Activated CD4-positive, alpha-beta T cell treated with anti-CD3 and anti-CD28 coated beads for 36 hours (primary cell): ENCODE data around the gene NEK1. TPM values are rescaled to one million over a fixed set of nuclear protein-coding genes. Genes with fewer than 3 reads are reported as not detected.

Source experiments
- ATAC-seq: fragments of 200-7000 bp; cut with Tn5 transposase; one replicate; pipeline ENCODE4 v1.10.0; 2021; ENCODE audit warnings: mild to moderate bottlenecking, moderate library complexity
- CTCF ChIA-PET: fragments of 350-600 bp; sonication (Branson Sonifier 250); formaldehyde crosslinking; loops from one replicate; lab custom pipeline; 2021; ENCODE audit warnings: antibody characterized with exemption; lab: Charles Lee
- POLR2A ChIA-PET: fragments of 350-600 bp; sonication (Branson Sonifier 250); formaldehyde crosslinking; loops from one replicate; lab custom pipeline; 2021; ENCODE audit warnings: antibody characterized with exemption, inconsistent platforms; lab: Charles Lee
- DNase-seq: peaks from one replicate; pipeline ENCODE4 v3.0.0-alpha.2; 2020
- H3K27ac Mint-ChIP-seq: one replicate; pipeline ENCODE4 v1.8.0; 2021; ENCODE audit warnings: mixed read lengths
- H3K27me3 Mint-ChIP-seq: one replicate; pipeline ENCODE4 v1.8.0; 2021; ENCODE audit warnings: mixed read lengths
- H3K36me3 Mint-ChIP-seq: one replicate; pipeline ENCODE4 v1.8.0; 2021; ENCODE audit warnings: low read depth, mixed read lengths
- H3K4me1 Mint-ChIP-seq: one replicate; pipeline ENCODE4 v1.8.0; 2021; ENCODE audit warnings: mixed read lengths
- H3K4me3 Mint-ChIP-seq: one replicate; pipeline ENCODE4 v1.8.0; 2021; ENCODE audit warnings: mild to moderate bottlenecking, moderate library complexity, mixed read lengths
- H3K9me3 Mint-ChIP-seq: one replicate; pipeline ENCODE4 v1.8.0; 2021; ENCODE audit warnings: low read depth, mixed read lengths
- intact Hi-C, 2 experiments: fragments of 100-400 bp; cut with DNase I in 1 of 2; cut with micrococcal nuclease in 1 of 2; formaldehyde crosslinking; loops; one replicate each; pipeline versions ENCODE4 v1.14.2 to v1.15.1; 2022 to 2024; cut with DNase I, micrococcal nuclease
- total RNA-seq, 2 experiments: library from RNA; stranded (reverse); gene quantifications; one replicate each; pipeline ENCODE4 v1.2.3, GENCODE V29; 2021

NEK1 gene
- total RNA-seq, 2 experiments from 2014 or later, result 9.5 to 12.2 TPM

DNA sequence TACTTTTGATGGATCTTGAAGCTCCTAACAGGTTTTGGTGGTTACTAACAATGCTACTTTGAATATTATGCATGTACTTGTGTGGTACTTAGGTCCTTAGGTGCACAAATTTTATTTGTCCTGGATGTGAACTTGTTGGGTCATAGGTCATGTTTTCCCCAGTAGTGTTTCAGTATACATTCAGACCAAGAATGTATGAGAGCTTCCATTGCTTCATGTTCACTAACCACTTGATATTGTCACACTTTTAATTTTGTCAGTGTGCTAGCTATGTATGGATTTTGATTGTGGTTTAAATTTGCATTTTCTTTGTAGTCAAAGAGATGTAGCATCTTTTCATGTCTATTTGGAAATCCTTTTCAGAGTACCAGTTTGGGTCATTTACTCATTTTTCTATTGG lies 40.2 kb upstream of the NEK1 start:
- intact Hi-C loops, result loop anchor here in 1 of 2 experiments (2.0 kb wide), 1 partner anchor 26 kb away; no protein-coding TSS in a partner anchor
- Mint-ChIP-seq H3K27me3 (no peaks in the 10 kb centered on the region), H3K4me3 (no peak overlapping the region), H3K9me3 (no peaks in the 10 kb centered on the region), H3K4me1 (peaks cover 19% of the 10 kb centered on the region), H3K27ac (no peak overlapping the region), H3K36me3 (peaks cover 14% of the 10 kb centered on the region)
- ChIA-PET POLR2A (no interaction called here), CTCF (interaction anchor here (1.2 to 1.8 kb wide), 2 partner anchors 9 to 17 kb away, joined by 3 to 6 read pairs; no protein-coding TSS in a partner anchor)
- DNase-seq, result no peak
- peak; percentile 74 for ATAC-seq

DNA sequence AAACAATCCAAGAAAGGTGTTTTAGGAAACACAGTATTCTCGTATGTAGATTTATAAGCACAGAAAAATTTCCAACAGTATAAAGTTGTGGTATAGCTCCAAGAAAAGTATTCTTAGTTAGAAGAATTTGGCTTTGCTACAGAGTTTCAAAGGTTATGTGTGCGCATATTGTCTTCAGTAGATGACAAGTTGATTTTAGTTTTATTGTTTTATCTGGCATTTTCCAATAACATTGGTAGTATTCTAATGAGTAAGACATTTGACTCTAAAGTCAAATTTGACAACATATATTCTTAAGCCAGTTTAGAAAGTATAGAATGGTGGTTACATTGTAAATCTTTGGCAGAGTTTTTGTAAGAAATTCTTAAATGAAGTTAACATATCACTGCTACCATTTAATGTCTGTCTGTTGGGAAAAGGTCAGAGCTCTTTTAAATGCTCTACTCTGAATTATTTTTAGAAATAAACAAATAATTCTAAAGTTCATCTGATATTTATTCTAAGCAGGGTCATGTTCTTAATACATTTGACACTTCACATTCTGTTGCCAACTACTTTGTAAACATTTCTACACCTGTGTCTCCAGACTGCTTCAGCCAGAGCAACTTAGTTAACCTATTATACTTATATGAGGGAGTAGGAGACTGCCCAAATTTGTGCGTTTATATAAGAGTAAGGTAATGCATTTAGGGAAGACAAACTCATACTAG lies 38.0 kb upstream of the NEK1 start:
- DNase-seq, result no peak
- POLR2A ChIA-PET, result no interaction called here
- no peak for ATAC-seq
- no peak overlapping the region for H3K4me3 Mint-ChIP-seq
- H3K4me1 Mint-ChIP-seq, result peaks cover 19% of the 10 kb centered on the region
- no peaks in the 10 kb centered on the region for H3K27me3 Mint-ChIP-seq
- peaks cover 13% of the 10 kb centered on the region for H3K36me3 Mint-ChIP-seq
- H3K9me3 Mint-ChIP-seq, result no peaks in the 10 kb centered on the region
- intact Hi-C loops, result no loop called here
- H3K27ac Mint-ChIP-seq, result no peak overlapping the region
- CTCF ChIA-PET, result interaction anchor here (0.7 to 1.3 kb wide), 3 partner anchors 9 to 368 kb away, joined by 3 to 4 read pairs (median 3); partner anchors contain the start of gene CLCN3

DNA sequence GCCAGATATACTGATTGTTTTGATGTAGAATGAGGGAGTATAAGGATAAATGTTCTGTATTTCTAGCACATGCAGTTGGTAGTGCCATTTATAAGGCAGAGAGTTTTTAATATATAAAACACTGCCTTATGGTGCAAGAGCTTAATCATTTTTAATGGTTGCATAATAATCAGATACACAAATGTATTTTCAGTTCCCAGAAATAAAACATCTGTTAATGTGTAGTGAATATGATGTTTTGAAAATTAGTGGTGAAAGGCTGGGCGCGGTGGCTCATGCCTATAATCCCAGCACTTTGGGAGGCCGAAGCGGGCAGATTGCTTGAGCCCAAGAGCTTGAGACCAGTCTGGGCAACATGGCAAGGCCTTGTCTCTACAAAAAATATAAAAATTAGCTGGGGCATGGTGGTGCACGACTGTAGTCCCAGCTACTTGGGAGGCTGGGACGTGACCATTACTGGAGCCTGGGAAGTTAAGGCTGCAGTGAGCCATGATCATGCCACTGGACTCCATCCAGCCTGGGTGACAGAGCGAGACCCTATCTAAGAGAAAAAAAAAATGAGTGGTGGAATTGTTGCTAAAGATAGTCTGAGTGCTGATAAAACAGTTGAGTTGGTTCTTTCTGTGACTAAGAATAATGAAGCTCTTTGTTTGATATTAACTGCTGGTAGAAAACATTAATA lies 37.3 kb upstream of the NEK1 start:
- no peak for ATAC-seq
- Mint-ChIP-seq H3K36me3 (peaks cover 12% of the 10 kb centered on the region), H3K4me1 (peaks cover 19% of the 10 kb centered on the region), H3K27ac (no peak overlapping the region), H3K9me3 (no peaks in the 10 kb centered on the region), H3K4me3 (no peak overlapping the region), H3K27me3 (no peaks in the 10 kb centered on the region)
- DNase-seq, result no peak
- CTCF ChIA-PET, result interaction anchor here (0.7 to 1.3 kb wide), 3 partner anchors 8 to 368 kb away, joined by 3 to 4 read pairs (median 3); partner anchors contain the start of gene CLCN3
- intact Hi-C loops, result no loop called here
- POLR2A ChIA-PET, result no interaction called here

GRCh38 chr4:169645627-169646026 lies 33.2 kb upstream of the NEK1 start:
- peaks cover under 1% of the 10 kb centered on the region for H3K4me1 Mint-ChIP-seq
- no peaks in the 10 kb centered on the region for H3K27me3 Mint-ChIP-seq
- no peak overlapping the region for H3K27ac Mint-ChIP-seq
- no peak overlapping the region for H3K4me3 Mint-ChIP-seq
- ChIA-PET POLR2A (no interaction called here), CTCF (interaction anchor here (1.0 kb wide), 1 partner anchor 40 kb away, joined by 3 read pairs; no protein-coding TSS in a partner anchor)
- peaks cover 16% of the 10 kb centered on the region for H3K36me3 Mint-ChIP-seq
- no peaks in the 10 kb centered on the region for H3K9me3 Mint-ChIP-seq
- DNase-seq (no peak), ATAC-seq (no peak)
- intact Hi-C loops, result no loop called here

DNA sequence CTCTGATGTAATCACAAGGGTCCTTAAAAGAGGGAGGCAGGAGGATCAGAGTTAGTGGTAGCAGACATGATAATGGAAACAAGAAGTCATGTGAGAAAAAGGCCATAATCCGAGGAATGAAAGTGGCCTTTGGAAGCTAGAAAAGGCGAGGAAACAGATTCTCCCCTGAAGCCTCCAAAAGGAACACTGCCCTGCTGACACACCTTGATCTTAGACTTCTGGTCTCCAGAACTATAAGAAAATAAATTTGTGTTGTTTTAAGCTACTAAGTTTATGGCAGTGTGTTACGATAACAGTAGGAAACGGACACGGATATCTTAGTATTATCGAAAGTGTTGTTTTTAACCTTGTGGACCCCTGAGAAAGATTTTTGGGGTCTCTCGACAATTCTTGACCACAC lies 32.4 kb upstream of the NEK1 start:
- H3K4me3 Mint-ChIP-seq, result no peak overlapping the region
- POLR2A ChIA-PET, result interaction anchor here (0.6 kb wide), 1 partner anchor 23 kb away, joined by 3 read pairs; no protein-coding TSS in a partner anchor
- H3K27ac Mint-ChIP-seq, result no peak overlapping the region
- H3K27me3 Mint-ChIP-seq, result no peaks in the 10 kb centered on the region
- ATAC-seq (no peak), DNase-seq (no peak)
- no peaks in the 10 kb centered on the region for H3K9me3 Mint-ChIP-seq
- no peaks in the 10 kb centered on the region for H3K4me1 Mint-ChIP-seq
- intact Hi-C loops, result no loop called here
- CTCF ChIA-PET, result interaction anchor here (1.0 kb wide), 1 partner anchor 39 kb away, joined by 3 read pairs; no protein-coding TSS in a partner anchor
- peaks cover 19% of the 10 kb centered on the region for H3K36me3 Mint-ChIP-seq

DNA sequence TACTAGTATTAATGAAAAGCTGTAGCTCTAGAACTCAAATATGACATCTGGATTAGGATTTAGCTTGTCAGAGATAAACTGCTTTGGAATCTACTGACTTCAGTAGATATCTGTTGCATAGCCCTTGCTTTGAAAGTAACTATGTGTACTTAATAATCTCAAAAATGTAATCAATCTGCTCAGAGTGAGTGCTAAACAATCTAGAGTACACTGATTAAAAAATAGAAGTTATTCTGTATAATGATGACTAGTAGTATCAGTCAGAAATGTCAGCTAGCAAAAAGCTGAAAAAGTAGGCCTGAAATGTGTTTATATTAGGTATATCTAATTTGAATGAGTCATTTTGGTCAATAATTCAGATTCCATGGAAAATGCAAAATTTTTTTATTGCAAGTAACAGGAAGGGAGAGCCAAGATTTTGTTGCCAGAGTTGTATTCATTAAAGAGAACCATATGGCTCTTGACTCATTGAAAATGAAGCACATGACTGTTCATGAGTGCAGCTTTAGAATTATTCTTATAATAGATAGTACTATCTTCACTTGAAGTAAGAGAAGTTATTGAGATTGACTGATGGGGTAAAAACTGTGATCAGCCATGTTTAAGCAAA lies 28.0 kb upstream of the NEK1 start:
- POLR2A ChIA-PET, result no interaction called here
- H3K9me3 Mint-ChIP-seq, result no peaks in the 10 kb centered on the region
- H3K36me3 Mint-ChIP-seq, result peaks cover 27% of the 10 kb centered on the region
- CTCF ChIA-PET, result interaction anchor here (1.0 kb wide), 1 partner anchor 15 kb away, joined by 4 read pairs; no protein-coding TSS in a partner anchor
- intact Hi-C loops, result no loop called here
- DNase-seq (no peak), ATAC-seq (no peak)
- H3K4me3 Mint-ChIP-seq, result no peak overlapping the region
- no peak overlapping the region for H3K27ac Mint-ChIP-seq
- H3K27me3 Mint-ChIP-seq, result no peaks in the 10 kb centered on the region
- no peaks in the 10 kb centered on the region for H3K4me1 Mint-ChIP-seq

- no peak for DNase-seq
- ChIA-PET CTCF (interaction anchor here (0.6 kb wide), 1 partner anchor 17 kb away, joined by 3 read pairs; no protein-coding TSS in a partner anchor), POLR2A (no interaction called here)
- Mint-ChIP-seq H3K4me1 (peaks cover 10% of the 10 kb centered on the region), H3K27me3 (no peaks in the 10 kb centered on the region), H3K36me3 (peaks cover 21% of the 10 kb centered on the region), H3K9me3 (no peaks in the 10 kb centered on the region), H3K27ac (no peak overlapping the region), H3K4me3 (no peak overlapping the region)
- ATAC-seq, result no peak
- intact Hi-C loops, result no loop called here
These were observed 22.6 kb upstream of the NEK1 start for GRCh38 chr4:169634975-169635374.

DNA sequence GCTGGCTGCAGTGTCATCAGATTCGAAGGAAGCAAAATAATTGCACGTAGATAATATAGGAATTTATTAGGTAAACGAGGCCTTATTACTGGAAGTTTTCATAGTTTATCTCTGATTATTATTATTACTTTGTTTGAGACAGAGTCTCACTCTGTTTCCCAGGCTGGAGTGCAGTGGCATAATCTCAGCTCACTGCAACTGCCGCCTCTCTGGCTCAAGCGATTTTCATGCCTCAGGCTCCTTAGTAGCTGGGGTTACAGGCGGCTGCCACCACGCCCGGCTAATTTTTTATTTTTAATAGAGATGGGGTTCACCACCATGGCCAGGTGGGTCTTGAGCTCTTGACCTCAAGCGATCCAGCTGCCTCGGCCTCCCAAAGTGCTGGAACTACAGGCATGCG lies 20.5 kb upstream of the NEK1 start:
- Mint-ChIP-seq H3K27ac (no peak overlapping the region), H3K27me3 (no peaks in the 10 kb centered on the region), H3K4me3 (no peak overlapping the region), H3K4me1 (peaks cover 16% of the 10 kb centered on the region), H3K9me3 (no peaks in the 10 kb centered on the region), H3K36me3 (peaks cover 14% of the 10 kb centered on the region)
- CTCF ChIA-PET, result no interaction called here
- DNase-seq (no peak), ATAC-seq (no peak)
- intact Hi-C loops, result no loop called here
- POLR2A ChIA-PET, result no interaction called here

DNA sequence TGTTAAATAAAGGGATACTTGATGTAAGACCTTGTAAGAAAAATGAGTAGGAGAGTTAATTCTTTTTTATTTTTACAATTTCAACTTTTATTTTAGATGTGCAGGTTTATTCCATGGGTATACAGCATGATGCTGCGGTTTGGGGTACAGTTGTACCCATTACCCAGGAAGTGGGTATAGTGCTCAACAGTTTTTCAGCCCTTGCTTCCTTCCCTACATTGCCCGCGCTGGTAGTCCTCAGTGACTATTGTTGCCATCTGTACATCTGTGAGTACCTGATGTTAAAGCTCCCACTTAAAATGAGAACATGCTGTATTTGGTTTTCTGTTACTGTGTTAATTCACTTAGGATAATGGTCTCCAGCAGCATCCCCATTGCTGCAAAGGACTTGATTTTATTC lies 17.7 kb upstream of the NEK1 start:
- H3K27me3 Mint-ChIP-seq, result no peaks in the 10 kb centered on the region
- no peaks in the 10 kb centered on the region for H3K9me3 Mint-ChIP-seq
- H3K36me3 Mint-ChIP-seq, result peaks cover 16% of the 10 kb centered on the region
- ATAC-seq (no peak), DNase-seq (no peak)
- peaks cover 38% of the 10 kb centered on the region for H3K4me1 Mint-ChIP-seq
- intact Hi-C loops, result no loop called here
- no peak overlapping the region for H3K4me3 Mint-ChIP-seq
- CTCF ChIA-PET, result interaction anchor here (1.2 to 1.3 kb wide), 2 partner anchors 11 to 17 kb away, joined by 3 read pairs; no protein-coding TSS in a partner anchor
- no peak overlapping the region for H3K27ac Mint-ChIP-seq
- POLR2A ChIA-PET, result no interaction called here

- peaks cover 41% of the 10 kb centered on the region for H3K4me1 Mint-ChIP-seq
- H3K36me3 Mint-ChIP-seq, result peaks cover 19% of the 10 kb centered on the region
- H3K27me3 Mint-ChIP-seq, result no peaks in the 10 kb centered on the region
- ChIA-PET CTCF (no interaction called here), POLR2A (interaction anchor here (0.5 kb wide), 1 partner anchor 618 kb away, joined by 3 read pairs; the partner anchor contains the start of gene CBR4)
- H3K9me3 Mint-ChIP-seq, result no peaks in the 10 kb centered on the region
- DNase-seq (no peak), ATAC-seq (no peak)
- no peak overlapping the region for H3K4me3 Mint-ChIP-seq
- intact Hi-C loops, result no loop called here
- H3K27ac Mint-ChIP-seq, result no peak overlapping the region
These were observed 16.2 kb upstream of the NEK1 start for GRCh38 chr4:169628579-169628978.

DNA sequence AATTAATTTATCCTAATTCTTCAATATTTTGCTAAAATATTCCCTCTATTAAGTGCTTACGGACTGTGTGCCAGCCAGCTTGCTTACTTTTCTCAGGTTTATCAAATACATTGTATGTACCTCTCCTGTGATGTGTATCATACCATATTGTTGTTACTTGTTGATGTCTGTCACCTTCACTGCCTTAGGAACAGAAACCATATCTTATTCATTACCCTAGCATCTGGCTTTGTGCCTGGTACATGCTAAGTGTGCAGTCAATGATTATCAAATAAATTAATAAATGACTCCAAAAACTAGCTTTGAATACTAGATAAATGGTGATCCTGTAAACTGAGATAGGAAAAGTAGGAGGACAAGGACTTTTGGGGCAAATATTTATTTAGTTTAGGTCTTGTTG lies 14.9 kb upstream of the NEK1 start:
- intact Hi-C loops, result loop anchor here in 1 of 2 experiments (2.0 kb wide), 1 partner anchor 25 kb away; no protein-coding TSS in a partner anchor
- Mint-ChIP-seq H3K27ac (peak overlapping the region; percentile 86), H3K27me3 (no peaks in the 10 kb centered on the region), H3K36me3 (peaks cover 20% of the 10 kb centered on the region), H3K4me1 (peaks cover 50% of the 10 kb centered on the region), H3K9me3 (no peaks in the 10 kb centered on the region), H3K4me3 (no peak overlapping the region)
- ChIA-PET POLR2A (interaction anchor here (1.2 kb wide), 1 partner anchor 12 kb away, joined by 4 read pairs; no protein-coding TSS in a partner anchor), CTCF (interaction anchor here (1.2 to 1.8 kb wide), 3 partner anchors 9 to 32 kb away, joined by 3 to 12 read pairs (median 4); partner anchors contain the start of gene NEK1)
- no peak for DNase-seq
- ATAC-seq, result no peak
